Caki2 (cell line): Measurements from ENCODE around the gene IZUMO1R. TPM values are rescaled to one million over a fixed set of nuclear protein-coding genes. Genes with fewer than 3 reads are reported as not detected.
"Not testable (repeated sequence)": the region's sequence is repeated elsewhere in the genome, so short reads cannot be mapped to it uniquely, and the experiment has no call there.

Source experiments
- DNase-seq: peaks from one replicate; pipeline ENCODE4 v3.0.0-alpha.2; 2015; ENCODE audit warnings: low read depth
- in situ Hi-C: cut with HindIII; loops from 2 replicates; pipeline ENCODE4 v1.10.0; 2016; ENCODE audit warnings: low sequenced_read_pairs, low pct_unique_long_range_greater_than_20kb, mixed read lengths
- total RNA-seq: library from RNA; depleted of rRNA; stranded (reverse); fragments of >200 nt; shearing (Covaris generic); gene quantifications from 2 replicates; pipeline ENCODE4 v1.2.3, GENCODE V29; 2014; ENCODE audit warnings: low replicate concordance; rRNA removed

The IZUMO1R gene
- not detected in 2 replicates for total RNA-seq

DNA sequence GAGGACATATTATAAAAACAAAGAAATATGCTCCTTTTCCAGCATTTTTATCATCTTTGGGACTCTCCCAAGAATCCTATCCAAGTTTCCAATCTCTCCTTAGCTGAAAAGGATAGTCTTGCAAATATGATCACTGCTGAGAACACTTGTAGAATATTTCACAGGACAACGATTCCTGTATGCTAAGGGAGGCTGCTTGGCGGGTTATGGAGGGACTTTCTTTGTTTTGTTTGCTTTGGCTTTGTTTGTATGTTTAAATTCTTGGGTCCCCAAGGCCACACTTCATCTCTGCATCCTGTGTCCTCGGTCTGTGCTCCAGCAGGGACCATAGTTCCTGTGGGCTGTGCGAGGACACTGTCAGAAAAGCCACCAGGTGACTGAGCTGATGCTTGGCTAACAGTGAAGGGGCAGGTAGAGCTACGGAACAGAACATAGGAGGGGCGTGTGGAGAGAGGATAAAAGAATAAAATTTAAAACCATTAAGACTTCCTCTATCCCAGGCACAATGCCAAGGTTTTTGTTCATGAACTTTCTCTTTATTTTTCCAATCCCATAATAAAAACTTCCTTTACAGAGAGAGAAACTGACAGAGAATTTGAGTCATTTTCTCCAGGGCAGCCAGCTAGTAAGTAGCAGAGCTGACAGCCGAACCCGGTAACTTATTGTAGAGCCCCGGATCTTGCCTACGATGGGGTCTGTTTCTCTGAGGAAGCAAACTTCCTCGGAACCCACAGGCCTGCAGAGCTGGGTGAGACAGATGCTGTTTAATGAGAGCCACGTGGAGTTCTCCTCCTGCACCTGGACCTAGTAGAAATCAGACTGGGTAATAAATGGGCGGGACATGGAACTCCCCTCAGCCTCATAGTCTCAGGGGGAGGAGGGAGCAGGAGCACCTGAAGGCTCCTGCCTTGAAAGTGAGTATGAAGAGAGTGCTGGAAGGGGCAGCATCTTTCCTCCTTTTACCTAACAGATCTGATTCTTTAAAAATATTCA lies at the start of gene IZUMO1R:
TSS of gene IZUMO1R (plus strand) at position 615 of the 993 bp plus-strand sequence. CDS start 1,057 bp downstream, outside the sequence.
- no peak for DNase-seq
- in situ Hi-C loops: no loop called here

DNA sequence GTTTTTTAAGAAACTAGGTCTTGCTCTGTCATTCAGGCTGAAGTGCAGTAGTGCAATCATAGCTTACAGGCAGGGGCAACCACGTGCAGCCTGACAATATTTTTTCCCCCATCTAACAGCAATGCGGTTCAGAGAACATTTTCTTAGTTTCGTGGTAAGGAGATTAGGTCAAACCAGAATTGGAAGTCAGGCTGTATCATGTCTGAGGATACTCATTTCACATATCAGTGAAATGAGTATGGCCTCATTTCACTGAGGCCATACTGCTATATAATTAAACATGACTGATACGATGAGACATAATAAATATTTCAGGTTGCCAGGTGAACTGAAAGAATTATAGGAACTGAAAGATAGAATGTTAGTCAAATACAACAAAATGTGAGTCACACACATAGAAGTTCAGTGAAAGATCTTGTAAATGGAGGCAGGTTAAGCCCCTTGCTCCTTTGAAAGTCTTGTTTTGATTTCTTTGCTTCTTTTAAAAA lies 32.5 kb upstream of the IZUMO1R start:
- in situ Hi-C loops: no loop called here

DNA sequence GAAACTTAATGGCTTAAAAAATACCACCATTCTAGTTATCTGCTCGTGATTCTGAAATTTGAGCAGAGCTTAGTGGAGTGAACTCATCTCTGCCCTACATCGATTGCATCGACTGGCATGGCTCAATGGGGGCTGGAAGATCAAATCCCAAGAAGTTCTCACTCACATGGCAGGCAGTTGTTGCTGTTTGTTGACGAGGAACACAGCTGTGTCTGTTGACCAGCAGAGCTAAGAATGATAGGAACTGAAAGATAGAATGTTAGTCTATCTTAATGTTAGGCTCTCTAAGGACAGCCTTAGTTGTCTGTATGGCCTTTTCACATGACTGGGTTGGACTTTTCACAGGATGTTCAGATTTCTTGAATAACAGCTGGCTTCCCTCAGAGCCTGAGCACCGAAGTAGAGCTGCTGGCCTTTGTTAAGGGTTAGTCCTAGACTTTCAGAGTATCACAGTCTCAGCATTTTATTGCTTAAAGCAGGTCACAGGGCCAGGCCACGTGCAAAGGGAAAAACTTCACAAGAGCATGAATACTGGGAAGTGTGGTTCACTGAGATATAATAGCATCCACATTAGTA lies 31.6 kb upstream of the IZUMO1R start:
- in situ Hi-C loops: no loop called here
- no peak for DNase-seq

More for the DNA sequence above, 32.5 kb upstream of the IZUMO1R start:
- no peak for DNase-seq

- in situ Hi-C loops: no loop called here
- no peak for DNase-seq
Observed at GRCh38 chr11:94275961-94276360, 28.4 kb upstream of the IZUMO1R start.

DNA sequence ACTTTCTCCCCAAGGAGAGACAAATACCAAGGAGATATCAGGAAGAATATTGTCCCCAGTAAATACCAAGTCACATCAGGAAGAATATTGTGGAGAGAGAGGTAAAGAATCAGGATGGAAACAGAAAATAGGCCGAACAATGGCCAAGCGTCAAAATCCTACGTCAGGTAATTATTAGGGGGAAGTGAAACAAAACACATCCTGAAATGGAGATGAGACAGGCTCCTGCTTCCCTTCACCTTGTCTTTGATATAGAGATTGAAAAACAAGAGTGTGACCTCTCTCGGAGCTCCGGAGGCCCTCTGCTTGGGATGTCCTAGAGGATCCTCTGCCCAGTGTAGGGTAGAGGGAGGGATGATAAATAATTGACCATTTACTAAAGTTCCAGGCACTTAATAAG lies 27.4 kb upstream of the IZUMO1R start:
- in situ Hi-C loops: no loop called here
- no peak for DNase-seq

GRCh38 chr11:94278207-94278606 lies 26.2 kb upstream of the IZUMO1R start:
- in situ Hi-C loops, DNase-seq: not testable (repeated sequence)

DNA sequence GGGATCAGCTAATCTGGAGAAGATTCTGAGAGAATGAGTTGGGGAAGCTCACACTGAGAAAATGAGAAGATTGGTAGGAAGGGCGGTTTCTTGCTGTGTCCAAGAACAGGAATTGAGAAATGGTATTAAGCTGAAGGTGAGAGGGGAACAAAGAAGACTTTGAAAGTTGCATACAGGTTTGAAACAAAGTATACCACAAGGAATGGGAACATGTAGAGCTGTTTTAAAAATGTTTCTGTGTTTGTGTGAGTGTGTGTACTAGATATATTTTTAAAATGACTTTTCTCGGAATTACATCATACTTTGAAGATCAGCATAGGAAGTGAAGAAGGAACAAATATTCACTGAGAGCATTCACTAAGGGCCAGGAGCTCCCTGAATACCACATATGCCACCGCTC lies 24.4 kb upstream of the IZUMO1R start:
- in situ Hi-C loops: no loop called here
- no peak for DNase-seq

- in situ Hi-C loops: no loop called here
- DNase-seq: no peak
Observed at GRCh38 chr11:94281324-94281723, 23.1 kb upstream of the IZUMO1R start.

DNA sequence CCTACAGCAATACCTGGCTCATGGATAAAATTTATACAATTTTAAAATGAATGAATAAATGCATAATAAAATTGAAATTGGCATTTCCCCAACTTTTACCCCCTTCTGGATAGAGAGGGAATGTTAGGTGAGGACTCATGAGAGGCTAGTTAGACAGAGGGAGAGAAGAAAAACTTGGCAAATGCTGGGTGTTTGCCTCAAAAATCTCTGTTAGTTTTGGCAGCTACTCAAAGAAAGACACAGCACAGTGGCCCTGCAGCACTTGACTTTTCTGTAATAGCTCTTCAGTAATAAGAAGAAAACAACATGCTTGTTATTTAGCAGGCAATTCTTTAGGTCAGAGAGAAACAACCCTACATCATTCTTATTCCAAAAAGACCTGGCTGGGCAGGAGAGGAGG lies 20.7 kb upstream of the IZUMO1R start:
- in situ Hi-C loops: no loop called here
- no peak for DNase-seq

DNA sequence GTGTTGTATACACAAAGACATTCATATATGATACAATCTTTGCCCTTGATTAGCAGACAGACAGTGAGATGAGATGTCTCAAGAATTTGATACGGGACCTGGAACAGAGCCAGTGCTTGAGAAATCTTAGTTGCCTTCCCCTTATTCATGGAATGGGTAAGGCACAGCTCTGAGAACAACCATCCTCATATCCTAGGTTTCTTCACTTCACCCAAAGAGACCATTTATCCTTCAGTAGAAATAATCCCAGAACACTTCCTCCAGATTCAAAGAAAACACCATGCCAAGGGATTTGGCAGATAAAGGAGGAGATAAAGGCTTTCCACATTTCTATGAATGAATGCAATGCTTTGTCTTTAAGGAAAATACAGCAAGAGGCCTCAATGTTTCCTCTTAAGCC lies 8.8 kb upstream of the IZUMO1R start:
- in situ Hi-C loops: no loop called here
- DNase-seq: no peak

DNA sequence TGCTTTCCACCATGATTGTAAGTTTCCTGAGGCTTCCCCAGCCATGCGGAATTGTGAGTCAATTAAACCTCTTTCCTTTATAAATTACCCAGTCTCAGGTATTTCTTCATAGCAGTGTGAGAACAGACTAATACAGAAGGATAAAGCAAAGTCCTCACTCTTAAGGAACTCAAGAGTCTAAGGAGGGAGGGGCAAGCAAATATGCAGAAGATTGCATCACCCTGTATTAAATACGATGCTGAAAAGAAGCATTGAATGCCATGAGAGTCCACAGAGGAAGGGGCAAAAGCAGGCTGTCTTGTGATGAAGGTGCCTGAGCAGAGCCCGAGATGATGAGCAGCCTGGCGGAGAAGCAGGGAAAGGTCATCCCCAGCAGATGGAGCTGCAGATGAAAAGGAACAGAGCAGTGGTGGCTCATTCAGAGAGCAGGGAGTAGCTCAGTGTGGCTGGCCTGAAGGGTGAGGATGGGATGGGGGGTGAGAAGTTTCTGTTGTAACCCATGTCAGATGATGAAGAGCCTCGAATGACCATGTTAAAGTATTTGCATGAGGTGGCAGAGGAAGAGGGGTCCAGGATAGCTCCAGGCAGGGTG lies 6.3 kb upstream of the IZUMO1R start:
- no peak for DNase-seq
- in situ Hi-C loops: no loop called here

GRCh38 chr11:94302776-94303175 lies 1.6 kb upstream of the IZUMO1R start:
- in situ Hi-C loops: no loop called here
- no peak for DNase-seq

- in situ Hi-C loops: no loop called here
- DNase-seq: no peak
Observed at GRCh38 chr11:94305146-94305545, 766 bp downstream of the IZUMO1R start.

- in situ Hi-C loops: no loop called here
- no peak for DNase-seq
Observed at GRCh38 chr11:94307101-94307791, 2.9 kb downstream of the IZUMO1R start.

DNA sequence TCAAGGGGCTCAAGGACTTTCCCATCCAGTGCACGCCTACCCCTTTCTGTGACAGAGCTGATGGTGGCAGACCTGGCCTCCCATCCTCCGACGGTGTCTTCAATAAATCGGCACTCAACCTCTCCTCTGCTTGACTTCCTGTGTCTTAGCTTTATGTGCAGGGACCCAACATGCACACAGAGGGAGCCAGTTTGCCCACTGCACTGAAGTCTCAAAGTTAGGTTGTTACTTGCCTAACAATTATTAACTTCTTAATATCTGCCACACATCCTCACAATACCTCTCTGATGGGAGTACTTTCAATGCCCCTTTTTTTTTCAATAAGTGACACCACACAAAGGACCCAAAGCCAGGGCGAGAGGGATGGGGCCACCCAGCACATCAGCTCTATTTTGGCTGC lies 3.6 kb downstream of the IZUMO1R start:
- in situ Hi-C loops: no loop called here
- no peak for DNase-seq

GRCh38 chr11:94309757-94310156 lies 5.4 kb downstream of the IZUMO1R start:
- peak; percentile 29 for DNase-seq
- in situ Hi-C loops: no loop called here

- in situ Hi-C loops: no loop called here
- no peak for DNase-seq
Observed at GRCh38 chr11:94310191-94310875, 6.0 kb downstream of the IZUMO1R start.

DNA sequence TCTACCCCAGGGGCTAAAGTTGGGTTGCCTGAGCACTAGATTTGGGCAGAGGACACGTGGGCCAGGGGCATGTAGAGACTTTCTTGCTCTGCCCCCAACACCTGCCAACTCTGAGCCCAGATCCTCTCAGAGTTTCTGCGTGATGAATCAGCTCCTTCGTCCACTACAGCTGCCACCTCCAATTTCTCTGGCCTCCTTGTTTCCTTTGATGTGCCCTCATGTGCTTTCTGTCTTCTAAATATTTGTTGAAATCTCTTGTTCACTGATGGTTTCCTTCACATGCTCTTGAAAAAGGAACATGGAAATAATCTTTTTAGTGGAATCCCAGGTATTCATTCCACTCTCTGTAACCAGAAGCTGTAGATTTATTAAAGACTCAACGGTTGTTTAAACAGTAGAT lies 8.0 kb downstream of the IZUMO1R start:
- in situ Hi-C loops: no loop called here
- no peak for DNase-seq
